HepG2 (cell line): ENCODE measurements around the gene ZNF148. TPM values are rescaled to one million over a fixed set of nuclear protein-coding genes. Genes with fewer than 3 reads are reported as not detected.

Experiments used
- ARID2 ChIP-seq: sonication (generic); formaldehyde crosslinking; IDR thresholded peaks from 2 replicates; pipeline ENCODE4 v1.8.1; 2022; ENCODE audit warnings: mild to moderate bottlenecking, missing genetic modification reagents, borderline replicate concordance
- DPF2 ChIP-seq: sonication (generic); formaldehyde crosslinking; IDR thresholded peaks from 2 replicates; pipeline ENCODE4 v1.4.0; 2020; ENCODE audit warnings: mild to moderate bottlenecking, low read depth, missing genetic modification reagents, borderline replicate concordance
- FOSL2 ChIP-seq: sonication (generic); formaldehyde crosslinking; IDR thresholded peaks from 2 replicates; pipeline ENCODE4 v1.4.0; 2020; ENCODE audit warnings: missing genetic modification reagents
- GABPB1 ChIP-seq: IDR thresholded peaks from 2 replicates; pipeline ENCODE4 v1.6.1; 2016; ENCODE audit warnings: mild to moderate bottlenecking, missing genetic modification reagents, moderate library complexity, missing compliant biosample characterization
- GZF1 ChIP-seq: sonication (generic); formaldehyde crosslinking; IDR thresholded peaks from 2 replicates; pipeline ENCODE4 v1.5.1; 2020; ENCODE audit warnings: mild to moderate bottlenecking, missing genetic modification reagents
- REXO4 ChIP-seq: sonication (generic); formaldehyde crosslinking; IDR thresholded peaks from 2 replicates; pipeline ENCODE4 v1.8.0; 2022; ENCODE audit warnings: missing genetic modification reagents, mild to moderate bottlenecking, borderline replicate concordance
- RFX3 ChIP-seq: IDR thresholded peaks from 2 replicates; pipeline ENCODE4 v1.6.1; 2016; ENCODE audit warnings: missing biosample characterization, missing genetic modification reagents
- SAP130 ChIP-seq: IDR thresholded peaks from 2 replicates; pipeline ENCODE4 v1.6.1; 2016; ENCODE audit warnings: low read depth
- TP53 ChIP-seq: sonication (generic); formaldehyde crosslinking; conservative IDR thresholded peaks from 2 replicates; pipeline ENCODE4 v1.4.0; 2020; ENCODE audit warnings: missing genetic modification reagents
- UBTF ChIP-seq: sonication (generic); formaldehyde crosslinking; IDR thresholded peaks from 2 replicates; pipeline ENCODE4 v1.4.0; 2020; ENCODE audit warnings: mild to moderate bottlenecking, missing genetic modification reagents
- ZNF367 ChIP-seq: sonication (generic); formaldehyde crosslinking; IDR thresholded peaks from 2 replicates; pipeline ENCODE4 v1.4.0; 2020; ENCODE audit warnings: missing genetic modification reagents, borderline replicate concordance
- ZNF574 ChIP-seq: sonication (generic); formaldehyde crosslinking; IDR thresholded peaks from 2 replicates; pipeline ENCODE4 v1.4.0; 2020; ENCODE audit warnings: missing genetic modification reagents
- ZNF687 ChIP-seq: sonication (generic); formaldehyde crosslinking; IDR thresholded peaks from 2 replicates; pipeline ENCODE4 v1.5.1; 2020; ENCODE audit warnings: mild to moderate bottlenecking, missing genetic modification reagents, moderate library complexity
- ZNF737 ChIP-seq: sonication (generic); formaldehyde crosslinking; IDR thresholded peaks from 2 replicates; pipeline ENCODE4 v1.5.0; 2020; ENCODE audit warnings: missing genetic modification reagents, mild to moderate bottlenecking, borderline replicate concordance
- ZNF816 ChIP-seq: sonication (generic); formaldehyde crosslinking; IDR thresholded peaks from 2 replicates; pipeline ENCODE4 v1.8.0; 2022; ENCODE audit warnings: missing genetic modification reagents, mild to moderate bottlenecking, borderline replicate concordance
- polyA plus RNA-seq, 8 experiments: library from polyadenylated mRNA; depleted of rRNA in 3 of 8; stranded (reverse) in 7 of 8; unstranded in 1 of 8; fragments of >200 nt; fragmentation: Illumina TruSeq in 4 of 8; extraction: Trizol in 4 of 8; gene quantifications; 2 replicates each; pipeline versions ENCODE4 v1.2.1 to v1.2.3, GENCODE V29; 2011 to 2016; ENCODE audit warnings: low read depth in 4 of 8, missing spikeins in 1 of 8, mixed read lengths in 1 of 8; ENCODE audit not compliant: insufficient read depth in 1 of 8
- total RNA-seq, 5 experiments: library from RNA; depleted of rRNA; stranded (reverse); fragments of >200 nt; fragmentation: Illumina TruSeq; extraction: Trizol; gene quantifications; 2 replicates each; pipeline ENCODE4 v1.2.3, GENCODE V29; 2016; ENCODE audit warnings: low read depth in 1 of 5
- TF ChIP-seq, protein P1 (sequence below): sonication (generic); formaldehyde crosslinking; IDR thresholded peaks from 2 replicates; pipeline ENCODE4 v1.8.1; 2023; ENCODE audit warnings: mild to moderate bottlenecking, missing genetic modification reagents
- TF ChIP-seq, protein P2 (sequence below): sonication (generic); formaldehyde crosslinking; conservative IDR thresholded peaks from 2 replicates; pipeline ENCODE4 v1.8.1; 2023; ENCODE audit warnings: missing genetic modification reagents

ZNF148 gene
- total and polyA plus RNA-seq, 2 of the 13 experiments (the other 11 are each of a cell fraction or from before 2014, with no cell fraction given): 10.6 to 36.1 TPM

GRCh38 chr3:125374501-125374995, 577 bp downstream of the ZNF148 start (continued):
- TF ChIP-seq UBTF (peak; percentile 26; the same call in 1 of the 2 replicates), RFX3 (CRISPR knock-in tag) (no peak), GZF1 (CRISPR knock-in tag) (no peak), DPF2 (CRISPR knock-in tag) (no peak), ZNF687 (CRISPR knock-in tag) (no peak), ZNF574 (no peak), ZNF816 (CRISPR knock-in tag) (no peak), ZNF737 (CRISPR knock-in tag) (no peak), SAP130 (CRISPR knock-in tag) (peak; percentile 28; the same call in 1 of the 2 replicates), REXO4 (CRISPR knock-in tag) (no peak), FOSL2 (0 out of 2 replicates have a peak, but pooled peaks have one; percentile 9), ARID2 (0 out of 2 replicates have a peak, but pooled peaks have one; percentile 15), TP53 (no peak), ZNF367 (CRISPR knock-in tag) (no peak), GABPB1 (CRISPR knock-in tag) (no peak)
- TF ChIP-seq, protein P1, sequence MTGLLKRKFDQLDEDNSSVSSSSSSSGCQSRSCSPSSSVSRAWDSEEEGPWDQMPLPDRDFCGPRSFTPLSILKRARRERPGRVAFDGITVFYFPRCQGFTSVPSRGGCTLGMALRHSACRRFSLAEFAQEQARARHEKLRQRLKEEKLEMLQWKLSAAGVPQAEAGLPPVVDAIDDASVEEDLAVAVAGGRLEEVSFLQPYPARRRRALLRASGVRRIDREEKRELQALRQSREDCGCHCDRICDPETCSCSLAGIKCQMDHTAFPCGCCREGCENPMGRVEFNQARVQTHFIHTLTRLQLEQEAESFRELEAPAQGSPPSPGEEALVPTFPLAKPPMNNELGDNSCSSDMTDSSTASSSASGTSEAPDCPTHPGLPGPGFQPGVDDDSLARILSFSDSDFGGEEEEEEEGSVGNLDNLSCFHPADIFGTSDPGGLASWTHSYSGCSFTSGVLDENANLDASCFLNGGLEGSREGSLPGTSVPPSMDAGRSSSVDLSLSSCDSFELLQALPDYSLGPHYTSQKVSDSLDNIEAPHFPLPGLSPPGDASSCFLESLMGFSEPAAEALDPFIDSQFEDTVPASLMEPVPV: 0 out of 2 replicates have a peak, but pooled peaks have one; percentile 2
- TF ChIP-seq, protein P2, sequence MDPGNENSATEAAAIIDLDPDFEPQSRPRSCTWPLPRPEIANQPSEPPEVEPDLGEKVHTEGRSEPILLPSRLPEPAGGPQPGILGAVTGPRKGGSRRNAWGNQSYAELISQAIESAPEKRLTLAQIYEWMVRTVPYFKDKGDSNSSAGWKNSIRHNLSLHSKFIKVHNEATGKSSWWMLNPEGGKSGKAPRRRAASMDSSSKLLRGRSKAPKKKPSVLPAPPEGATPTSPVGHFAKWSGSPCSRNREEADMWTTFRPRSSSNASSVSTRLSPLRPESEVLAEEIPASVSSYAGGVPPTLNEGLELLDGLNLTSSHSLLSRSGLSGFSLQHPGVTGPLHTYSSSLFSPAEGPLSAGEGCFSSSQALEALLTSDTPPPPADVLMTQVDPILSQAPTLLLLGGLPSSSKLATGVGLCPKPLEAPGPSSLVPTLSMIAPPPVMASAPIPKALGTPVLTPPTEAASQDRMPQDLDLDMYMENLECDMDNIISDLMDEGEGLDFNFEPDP (CRISPR knock-in tag): no peak
